ENCODE results near the gene PLLP.

- TF ChIP-seq POLR2AphosphoS5 (IDR thresholded peaks at IDR 0.05) (peak; percentile 89), EZH2 (IDR thresholded peaks at IDR 0.05; ENCODE audit: borderline replicate concordance, insufficient read depth, low read length, poor library complexity, severe bottlenecking) (no peak), TAF1 (IDR thresholded peaks at IDR 0.05; ENCODE audit: low read depth) (peak; percentile 74), CTCF (IDR thresholded peaks at IDR 0.05; ENCODE audit: poor library complexity, severe bottlenecking) (peak; percentile 53), RAD21 (conservative IDR thresholded peaks at IDR 0.05) (peak; percentile 37), SMC3 (conservative IDR thresholded peaks at IDR 0.05; ENCODE audit: poor library complexity) (no peak)
- TF ChIP-seq, protein P1, sequence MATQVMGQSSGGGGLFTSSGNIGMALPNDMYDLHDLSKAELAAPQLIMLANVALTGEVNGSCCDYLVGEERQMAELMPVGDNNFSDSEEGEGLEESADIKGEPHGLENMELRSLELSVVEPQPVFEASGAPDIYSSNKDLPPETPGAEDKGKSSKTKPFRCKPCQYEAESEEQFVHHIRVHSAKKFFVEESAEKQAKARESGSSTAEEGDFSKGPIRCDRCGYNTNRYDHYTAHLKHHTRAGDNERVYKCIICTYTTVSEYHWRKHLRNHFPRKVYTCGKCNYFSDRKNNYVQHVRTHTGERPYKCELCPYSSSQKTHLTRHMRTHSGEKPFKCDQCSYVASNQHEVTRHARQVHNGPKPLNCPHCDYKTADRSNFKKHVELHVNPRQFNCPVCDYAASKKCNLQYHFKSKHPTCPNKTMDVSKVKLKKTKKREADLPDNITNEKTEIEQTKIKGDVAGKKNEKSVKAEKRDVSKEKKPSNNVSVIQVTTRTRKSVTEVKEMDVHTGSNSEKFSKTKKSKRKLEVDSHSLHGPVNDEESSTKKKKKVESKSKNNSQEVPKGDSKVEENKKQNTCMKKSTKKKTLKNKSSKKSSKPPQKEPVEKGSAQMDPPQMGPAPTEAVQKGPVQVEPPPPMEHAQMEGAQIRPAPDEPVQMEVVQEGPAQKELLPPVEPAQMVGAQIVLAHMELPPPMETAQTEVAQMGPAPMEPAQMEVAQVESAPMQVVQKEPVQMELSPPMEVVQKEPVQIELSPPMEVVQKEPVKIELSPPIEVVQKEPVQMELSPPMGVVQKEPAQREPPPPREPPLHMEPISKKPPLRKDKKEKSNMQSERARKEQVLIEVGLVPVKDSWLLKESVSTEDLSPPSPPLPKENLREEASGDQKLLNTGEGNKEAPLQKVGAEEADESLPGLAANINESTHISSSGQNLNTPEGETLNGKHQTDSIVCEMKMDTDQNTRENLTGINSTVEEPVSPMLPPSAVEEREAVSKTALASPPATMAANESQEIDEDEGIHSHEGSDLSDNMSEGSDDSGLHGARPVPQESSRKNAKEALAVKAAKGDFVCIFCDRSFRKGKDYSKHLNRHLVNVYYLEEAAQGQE (IDR thresholded peaks at IDR 0.05; ENCODE audit: borderline replicate concordance): peak; percentile 37
Observed at GRCh38 chr16:57244767-57245471, 39.6 kb downstream of the PLLP start, which contains the start of gene ARL2BP.

Measured in neural cell (in vitro differentiated cells).